ENCODE data around the gene ABCA2. TPM values are rescaled to one million over a fixed set of nuclear protein-coding genes. Genes with fewer than 3 reads are reported as not detected.
"Not testable (repeated sequence)": the region's sequence is repeated elsewhere in the genome, so short reads cannot be mapped to it uniquely, and the experiment has no call there.

ABCA2 gene
- total and polyA plus RNA-seq, 11 donors = 13.1 to 44.3 (median 30.6) TPM

- DNase-seq = no peak
- 87 to 94% (median 90%) methylated on average over 15 to 26 of the region's 26 CpGs for WGBS, 4 donors
- intact Hi-C loops (cut with DNase I) = loop anchor here in 6 of 10 donors (1.0 to 10.0 kb wide), 4 partner anchors 15 to 279 kb away; partner anchors contain the start of gene NPDC1 (in 4 of the 6)
Measured at GRCh38 chr9:137063311-137064026, 35.4 kb upstream of the ABCA2 start.

GRCh38 chr9:137062798-137063197 lies 34.8 kb upstream of the ABCA2 start:
- not testable (repeated sequence) for H3K27ac ChIP-seq, ATAC-seq, H3K27me3 ChIP-seq, H3K4me3 ChIP-seq, DNase-seq, H3K9me3 ChIP-seq, H3K36me3 ChIP-seq, H3K4me1 ChIP-seq
- intact Hi-C loops (cut with DNase I) = loop anchor here in 1 of 10 donors (10.0 kb wide), 1 partner anchor 278 kb away; no protein-coding TSS in a partner anchor
- WGBS, 4 donors = 91 to 100% (median 97%) methylated on average over 3 to 9 of the region's 9 CpGs

More at GRCh38 chr9:137063311-137064026, 35.4 kb upstream of the ABCA2 start:
- Histone ChIP-seq H3K4me3 (no peak overlapping the region), H3K27ac (no peak overlapping the region), H3K9me3 (no peaks in the 10 kb centered on the region), H3K4me1 (peaks cover 0 to 9% (median 3%) of the 10 kb centered on the region in 12 donors), H3K36me3 (no peaks in the 10 kb centered on the region), H3K27me3 (peaks cover 0 to 1% (median 0%) of the 10 kb centered on the region in 9 donors)
- no peak for ATAC-seq
- TF ChIP-seq POLR2A (IDR thresholded peaks at IDR 0.05) (no peak), CTCF (IDR thresholded peaks at IDR 0.05) (no peak)

GRCh38 chr9:137062384-137062783 lies 34.3 kb upstream of the ABCA2 start:
- no peaks in the 10 kb centered on the region for H3K9me3 ChIP-seq
- H3K27ac ChIP-seq = no peak overlapping the region
- no peak overlapping the region for H3K4me3 ChIP-seq
- ATAC-seq (no peak), DNase-seq (no peak)
- 85 to 89% (median 88%) methylated on average over 10 to 15 of the region's 15 CpGs for WGBS, 4 donors
- TF ChIP-seq CTCF (IDR thresholded peaks at IDR 0.05) (no peak), POLR2A (IDR thresholded peaks at IDR 0.05) (no peak)
- intact Hi-C loops (cut with DNase I) = loop anchor here in 1 of 10 donors (10.0 kb wide), 1 partner anchor 278 kb away; no protein-coding TSS in a partner anchor
- no peaks in the 10 kb centered on the region for H3K27me3 ChIP-seq
- H3K4me1 ChIP-seq = peaks cover 0 to 9% (median 3%) of the 10 kb centered on the region in 12 donors
- H3K36me3 ChIP-seq = no peaks in the 10 kb centered on the region

GRCh38 chr9:137058521-137059234 lies 30.6 kb upstream of the ABCA2 start:
- intact Hi-C loops (cut with DNase I) = no loop called here
- WGBS, 4 donors = 87 to 97% (median 90%) methylated on average over 9 of the region's 9 CpGs

More at GRCh38 chr9:137058521-137059234, 30.6 kb upstream of the ABCA2 start:
- Histone ChIP-seq H3K4me3 (no peak overlapping the region), H3K36me3 (no peaks in the 10 kb centered on the region), H3K27ac (no peak overlapping the region), H3K27me3 (peaks cover 0 to 16% (median 3%) of the 10 kb centered on the region in 9 donors), H3K4me1 (peaks cover 10 to 36% (median 24%) of the 10 kb centered on the region in 12 donors), H3K9me3 (no peaks in the 10 kb centered on the region)
- DNase-seq (no peak), ATAC-seq (no peak)
- TF ChIP-seq POLR2A (IDR thresholded peaks at IDR 0.05) = no peak
- TF ChIP-seq CTCF (IDR thresholded peaks at IDR 0.05) = no peak
